ENCODE measurements around the gene ZNF451. TPM values are rescaled to one million over a fixed set of nuclear protein-coding genes. Genes with fewer than 3 reads are reported as not detected.
"Not testable (repeated sequence)": the region's sequence is repeated elsewhere in the genome, so short reads cannot be mapped to it uniquely, and the experiment has no call there.

Gene ZNF451
- total RNA-seq, 4 donors from 2014 or later = 51.1 to 62.8 (median 59.2) TPM

GRCh38 chr6:57086843-57087242, 3.1 kb upstream of the ZNF451 start:
- Histone ChIP-seq H3K4me1 (peaks cover 0 to 12% (median 5%) of the 10 kb centered on the region in 4 donors), H3K4me3 (no peak overlapping the region), H3K9me3 (no peaks in the 10 kb centered on the region), H3K27ac (no peak overlapping the region), H3K36me3 (peaks cover 0 to 4% (median 0%) of the 10 kb centered on the region in 3 donors), H3K27me3 (no peaks in the 10 kb centered on the region)
- TF ChIP-seq POLR2A (IDR thresholded peaks at IDR 0.05) (no peak), CTCF (IDR thresholded peaks at IDR 0.05) (no peak), EP300 (IDR thresholded peaks at IDR 0.05) (no peak)
- DNase-seq (ENCODE audit: low spot score in 2 of 2) = no peak
- WGBS, 2 donors = 94 to 100% methylated on average over 1 of the region's 1 CpG

DNA sequence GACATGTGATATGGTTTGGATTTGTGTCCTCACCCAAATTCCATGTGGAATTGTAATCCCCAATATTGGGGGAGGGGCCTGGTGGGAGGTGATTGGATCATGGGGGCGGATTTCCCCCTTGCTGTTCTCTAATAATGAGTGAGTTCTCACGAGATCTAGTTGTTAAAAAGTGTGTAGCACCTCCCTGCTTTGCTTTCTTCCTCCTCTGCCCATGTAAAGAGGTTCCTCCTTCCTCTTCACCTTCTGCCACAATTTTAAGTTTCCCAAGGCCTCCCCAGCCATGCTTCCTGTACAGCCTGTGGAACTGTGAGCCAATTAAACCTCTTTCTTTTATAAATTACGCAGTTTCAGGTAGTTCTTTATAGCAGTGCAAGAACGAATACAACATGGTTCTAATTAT, 2.1 kb upstream of the ZNF451 start:
- Histone ChIP-seq H3K36me3 (peaks cover 0 to 4% (median 0%) of the 10 kb centered on the region in 3 donors), H3K4me1 (peaks cover 0 to 23% (median 16%) of the 10 kb centered on the region in 4 donors), H3K27ac (no peak overlapping the region), H3K27me3 (no peaks in the 10 kb centered on the region), H3K4me3 (no peak overlapping the region), H3K9me3 (no peaks in the 10 kb centered on the region)
- DNase-seq (ENCODE audit: low spot score in 2 of 2) = no peak
- WGBS, 2 donors = 75 to 79% methylated on average over 4 of the region's 4 CpGs
- TF ChIP-seq EP300 (IDR thresholded peaks at IDR 0.05) (no peak), POLR2A (IDR thresholded peaks at IDR 0.05) (no peak), CTCF (IDR thresholded peaks at IDR 0.05) (no peak)

- TF ChIP-seq CTCF (IDR thresholded peaks at IDR 0.05) = no peak
- no peak for TF ChIP-seq POLR2A (IDR thresholded peaks at IDR 0.05)
- TF ChIP-seq EP300 (IDR thresholded peaks at IDR 0.05) = no peak
- H3K36me3 ChIP-seq = peaks cover 0 to 4% (median 0%) of the 10 kb centered on the region in 3 donors
- 57 to 59% methylated on average over 3 of the region's 3 CpGs for whole genome bisulfite sequencing, 2 donors
- peak overlapping the region; percentile 45 to 66 (median 55) for H3K4me3 ChIP-seq
- no peaks in the 10 kb centered on the region for H3K9me3 ChIP-seq
- peak overlapping the region in 3 of 4 donors; percentile 86 for H3K27ac ChIP-seq
- no peak for DNase-seq (ENCODE audit: low spot score in 2 of 2)
- no peaks in the 10 kb centered on the region for H3K27me3 ChIP-seq
- H3K4me1 ChIP-seq = peaks cover 0 to 37% (median 20%) of the 10 kb centered on the region in 4 donors
These were observed 723 bp upstream of the ZNF451 start for GRCh38 chr6:57089265-57089664.

GRCh38 chr6:57090458-57091067, 575 bp downstream of the ZNF451 start:
- peak overlapping the region in 2 of 4 donors; percentile 45 to 66 for H3K4me3 ChIP-seq
- not testable (repeated sequence) for H3K27me3 ChIP-seq; H3K36me3 ChIP-seq; H3K27ac ChIP-seq; H3K9me3 ChIP-seq; DNase-seq (ENCODE audit: low spot score in 2 of 2)
- WGBS, 2 donors = no CpG with 5 or more reads among the region's 27 CpGs
- H3K4me1 ChIP-seq = peaks cover 0 to 38% (median 20%) of the 10 kb centered on the region in 4 donors

DNA sequence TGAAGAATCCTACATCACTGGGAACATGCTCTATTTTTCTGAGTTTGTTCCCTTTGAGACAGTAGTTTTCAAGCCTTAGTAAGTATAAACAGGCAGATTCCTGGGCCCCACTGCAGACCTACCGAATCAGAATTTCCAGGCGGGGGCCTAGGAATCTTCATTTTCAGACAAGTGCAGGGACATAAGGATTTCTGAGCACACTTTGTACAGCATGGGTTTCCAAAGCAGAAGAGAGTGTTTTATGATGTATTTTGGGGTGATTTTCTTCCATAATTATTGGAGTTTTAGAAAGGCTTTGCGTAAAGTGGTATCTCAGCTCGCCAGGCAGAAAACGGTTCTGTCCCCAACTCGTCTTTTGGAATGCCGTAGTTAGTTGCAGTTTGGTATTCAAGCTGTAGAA, 1.4 kb downstream of the ZNF451 start:
- not testable (repeated sequence) for H3K27me3 ChIP-seq; H3K36me3 ChIP-seq; DNase-seq (ENCODE audit: low spot score in 2 of 2); H3K9me3 ChIP-seq
- 83 to 87% methylated on average over 7 of the region's 7 CpGs for WGBS, 2 donors
- Histone ChIP-seq H3K27ac (peak overlapping the region in 1 of 4 donors; percentile 7), H3K4me3 (peak overlapping the region in 1 of 4 donors; percentile 5), H3K4me1 (peaks cover 0 to 38% (median 20%) of the 10 kb centered on the region in 4 donors)

GRCh38 chr6:57094689-57095088, 4.7 kb downstream of the ZNF451 start:
- 98% methylated on average over 1 of the region's 1 CpG for WGBS, 2 donors
- no peak for DNase-seq (ENCODE audit: low spot score in 2 of 2)
- Histone ChIP-seq H3K4me3 (no peak overlapping the region), H3K27me3 (no peaks in the 10 kb centered on the region), H3K27ac (no peak overlapping the region), H3K36me3 (peaks cover 0 to 28% (median 6%) of the 10 kb centered on the region in 3 donors), H3K4me1 (peaks cover 0 to 43% (median 20%) of the 10 kb centered on the region in 4 donors), H3K9me3 (no peaks in the 10 kb centered on the region)
- TF ChIP-seq CTCF (IDR thresholded peaks at IDR 0.05) (no peak), POLR2A (IDR thresholded peaks at IDR 0.05) (no peak), EP300 (IDR thresholded peaks at IDR 0.05) (no peak)

Measured in tibial nerve (tissue), 4 donors.